CD4-positive, alpha-beta T cell treated with Interleukin-15 for 1 hour (primary cell): Measurements from ENCODE around the gene PDSS2.

ENCODE experiments used
- DNase-seq: peaks from one replicate; pipeline ENCODE4 v3.0.0-alpha.2; 2020

PDSS2 gene

GRCh38 chr6:107259951-107260350, 199.4 kb downstream of the PDSS2 start:
- DNase-seq = no peak

GRCh38 chr6:107248147-107248546, 211.2 kb downstream of the PDSS2 start:
- no peak for DNase-seq

GRCh38 chr6:107246972-107247615, 212.3 kb downstream of the PDSS2 start:
- DNase-seq = no peak

- DNase-seq = no peak
Measured at GRCh38 chr6:107246249-107246971, 213.0 kb downstream of the PDSS2 start.

GRCh38 chr6:107244742-107245480, 214.5 kb downstream of the PDSS2 start:
- no peak for DNase-seq

GRCh38 chr6:107244082-107244741, 215.2 kb downstream of the PDSS2 start:
- no peak for DNase-seq

GRCh38 chr6:107243471-107243870, 215.9 kb downstream of the PDSS2 start:
- DNase-seq = no peak

GRCh38 chr6:107237992-107238660, 221.2 kb downstream of the PDSS2 start:
- no peak for DNase-seq

- DNase-seq = no peak
Measured at GRCh38 chr6:107235511-107235910, 223.9 kb downstream of the PDSS2 start.

GRCh38 chr6:107235007-107235406, 224.4 kb downstream of the PDSS2 start:
- DNase-seq = no peak

GRCh38 chr6:107231243-107231642, 228.1 kb downstream of the PDSS2 start:
- DNase-seq = no peak

- no peak for DNase-seq
Measured at GRCh38 chr6:107230448-107230847, 228.9 kb downstream of the PDSS2 start.

GRCh38 chr6:107230024-107230423, 229.3 kb downstream of the PDSS2 start:
- DNase-seq = no peak

GRCh38 chr6:107228754-107229153, 230.6 kb downstream of the PDSS2 start:
- no peak for DNase-seq

- DNase-seq = no peak
Measured at GRCh38 chr6:107221519-107221918, 237.8 kb downstream of the PDSS2 start.

- no peak for DNase-seq
Measured at GRCh38 chr6:107219851-107220250, 239.5 kb downstream of the PDSS2 start.

- DNase-seq = no peak
Measured at GRCh38 chr6:107218142-107218541, 241.2 kb downstream of the PDSS2 start.

GRCh38 chr6:107217248-107217647, 242.1 kb downstream of the PDSS2 start:
- DNase-seq = no peak

GRCh38 chr6:107216197-107216933, 243.0 kb downstream of the PDSS2 start:
- DNase-seq = no peak

GRCh38 chr6:107215334-107215733, 244.0 kb downstream of the PDSS2 start:
- no peak for DNase-seq

- DNase-seq = no peak
Measured at GRCh38 chr6:107214655-107215054, 244.7 kb downstream of the PDSS2 start.
